ENCODE data around the gene SUCLG2. TPM values are rescaled to one million over a fixed set of nuclear protein-coding genes. Genes with fewer than 3 reads are reported as not detected.
A peak's percentile ranks its signal among the peaks of the same experiment; 100 is the strongest.

The SUCLG2 gene
- total RNA-seq, 1 experiment from 2014 or later, result 45.5 TPM

DNA sequence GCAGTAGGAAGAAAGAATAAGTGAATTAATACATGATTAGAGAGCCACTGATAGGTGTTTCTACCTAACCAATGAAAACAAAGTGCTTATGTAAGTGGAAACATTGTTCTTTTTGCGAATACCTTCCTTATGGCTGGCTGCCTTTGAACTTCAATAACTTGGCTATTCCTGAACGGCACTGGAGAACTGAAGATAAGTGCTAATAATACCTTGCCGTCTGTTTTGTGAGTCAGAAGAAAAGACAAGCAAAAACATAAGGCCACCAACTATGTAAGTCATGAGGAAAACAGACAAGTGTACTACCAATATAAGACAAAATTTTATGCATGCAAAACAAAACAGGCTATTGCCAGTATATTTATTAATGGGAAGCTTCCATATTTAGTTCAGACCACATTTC lies 160.6 kb downstream of the SUCLG2 start:
- in situ Hi-C loops (cut with HindIII; ENCODE audit: low pct_unique_long_range_greater_than_20kb, low sequenced_read_pairs), result no loop called here
- no peak for DNase-seq (ENCODE audit: low read depth)

DNA sequence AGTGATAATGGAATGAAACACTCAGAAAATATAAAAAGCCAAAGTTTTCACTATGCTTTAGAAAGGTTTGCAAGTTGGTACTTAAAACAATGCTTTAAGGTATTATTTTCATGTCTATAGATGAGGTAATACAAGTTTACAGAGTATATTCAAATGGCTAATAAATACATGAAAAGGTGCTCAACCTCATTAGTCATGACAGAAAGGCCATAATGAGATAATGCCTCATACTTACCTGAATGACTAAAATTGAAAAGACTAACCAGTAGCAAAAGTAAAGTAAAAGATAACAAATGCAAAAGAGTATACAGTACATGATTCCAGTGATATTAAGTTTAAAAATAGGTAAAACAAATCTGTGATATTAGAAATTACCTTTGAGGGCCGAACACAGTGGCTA lies 163.8 kb downstream of the SUCLG2 start:
- in situ Hi-C loops (cut with HindIII; ENCODE audit: low pct_unique_long_range_greater_than_20kb, low sequenced_read_pairs), result no loop called here
- no peak for DNase-seq (ENCODE audit: low read depth)

DNA sequence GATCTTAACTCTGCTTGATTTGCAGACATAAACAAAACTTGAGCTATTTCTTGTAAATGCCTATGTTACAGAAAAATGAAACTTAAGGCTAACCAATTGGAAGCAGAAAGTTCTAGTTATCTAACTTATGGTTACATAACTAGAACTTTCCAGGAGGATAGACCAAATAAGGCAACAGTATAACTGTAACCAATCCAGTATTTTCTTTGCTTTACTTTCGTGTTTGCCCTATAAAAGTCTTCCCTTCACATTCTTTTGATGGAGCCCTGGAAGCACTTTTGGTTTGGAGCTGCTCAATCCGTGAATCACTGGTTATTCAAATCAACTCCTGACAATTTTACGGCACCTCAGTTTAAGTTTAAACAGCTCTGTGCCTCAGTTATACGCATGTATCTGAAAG lies 164.6 kb downstream of the SUCLG2 start:
- in situ Hi-C loops (cut with HindIII; ENCODE audit: low pct_unique_long_range_greater_than_20kb, low sequenced_read_pairs), result no loop called here
- DNase-seq (ENCODE audit: low read depth), result no peak

DNA sequence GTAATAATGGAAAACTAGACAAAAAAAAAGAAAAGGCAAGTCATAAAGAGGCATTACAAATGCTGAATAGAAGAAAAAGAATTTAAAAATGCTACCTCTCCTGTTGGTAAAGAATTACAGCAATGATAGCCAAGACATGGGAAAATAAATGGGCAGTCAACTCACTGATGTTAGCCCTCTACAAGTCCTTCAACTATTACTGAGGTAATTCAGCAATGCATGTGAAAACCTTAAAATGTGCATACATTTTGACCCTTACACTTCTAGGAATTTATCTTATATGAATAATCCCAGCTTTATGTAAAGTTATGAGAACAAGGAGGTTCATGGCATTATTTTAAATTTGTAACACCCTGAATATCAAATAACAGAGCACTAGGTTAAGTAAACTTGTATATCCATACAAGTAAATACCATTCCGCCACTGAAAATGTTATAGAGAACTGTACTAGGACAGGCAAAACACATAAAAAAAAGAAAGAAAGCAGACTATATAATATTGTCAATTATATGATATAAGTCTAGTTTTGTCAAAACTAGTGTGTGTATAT lies 166.8 kb downstream of the SUCLG2 start:
- in situ Hi-C loops (cut with HindIII; ENCODE audit: low pct_unique_long_range_greater_than_20kb, low sequenced_read_pairs), result no loop called here
- DNase-seq (ENCODE audit: low read depth), result no peak

DNA sequence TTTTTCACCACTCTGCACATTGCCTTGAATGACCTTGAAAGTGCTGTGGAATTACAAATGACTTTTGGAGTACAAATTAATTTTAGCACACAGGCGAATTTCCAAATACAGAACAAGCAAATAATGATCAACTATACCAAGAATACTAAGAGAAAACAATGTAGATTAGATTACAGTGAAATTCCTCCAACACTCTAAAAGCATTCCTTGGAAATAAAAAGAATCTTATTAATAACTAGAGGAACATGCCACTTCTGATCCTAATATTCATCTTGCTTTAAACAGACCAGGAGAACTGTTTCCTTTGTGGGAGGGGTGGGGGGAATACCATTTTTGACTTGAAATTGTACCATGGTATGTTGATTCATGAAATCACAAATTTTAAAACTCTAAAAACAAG lies 167.5 kb downstream of the SUCLG2 start:
- in situ Hi-C loops (cut with HindIII; ENCODE audit: low pct_unique_long_range_greater_than_20kb, low sequenced_read_pairs), result no loop called here
- DNase-seq (ENCODE audit: low read depth), result no peak

DNA sequence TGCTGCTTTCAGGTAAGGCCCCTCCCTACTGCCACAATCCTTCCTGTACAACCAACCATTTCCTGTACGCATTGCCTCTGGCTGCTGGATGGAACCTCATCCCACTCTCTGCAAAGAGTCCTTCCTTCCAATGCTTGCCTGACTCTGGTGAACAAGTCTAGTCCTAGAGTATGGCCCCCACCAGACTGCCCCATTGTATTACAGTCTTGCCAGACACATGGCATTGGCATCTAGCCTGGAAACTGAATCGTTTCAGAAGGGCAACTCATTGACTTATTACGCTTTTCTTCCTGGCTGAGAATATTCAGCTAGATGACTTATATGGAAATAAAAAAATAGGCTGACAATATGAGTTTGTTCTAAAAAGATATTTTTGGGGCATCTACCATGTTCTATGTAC lies 170.3 kb downstream of the SUCLG2 start:
- in situ Hi-C loops (cut with HindIII; ENCODE audit: low pct_unique_long_range_greater_than_20kb, low sequenced_read_pairs), result no loop called here
- DNase-seq (ENCODE audit: low read depth), result no peak

DNA sequence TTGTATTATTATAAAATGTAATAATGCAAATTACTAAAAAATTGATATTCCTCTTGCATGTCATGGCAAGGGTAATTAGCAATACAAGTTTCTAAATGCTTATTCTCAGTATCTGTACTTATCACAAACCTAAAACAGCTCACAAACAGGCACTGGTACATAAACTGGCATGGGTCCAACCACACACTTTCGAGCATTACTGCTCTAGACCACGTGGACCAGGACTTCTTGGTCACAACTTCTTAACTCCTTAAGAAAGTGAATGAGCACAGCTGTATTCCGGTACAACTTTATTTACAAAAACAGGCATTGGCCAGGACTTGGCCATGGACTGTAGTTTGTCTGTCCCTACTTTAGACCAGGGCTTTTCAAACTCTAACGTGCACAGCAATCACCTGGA lies 173.3 kb downstream of the SUCLG2 start:
- DNase-seq (ENCODE audit: low read depth), result no peak
- in situ Hi-C loops (cut with HindIII; ENCODE audit: low pct_unique_long_range_greater_than_20kb, low sequenced_read_pairs), result no loop called here

DNA sequence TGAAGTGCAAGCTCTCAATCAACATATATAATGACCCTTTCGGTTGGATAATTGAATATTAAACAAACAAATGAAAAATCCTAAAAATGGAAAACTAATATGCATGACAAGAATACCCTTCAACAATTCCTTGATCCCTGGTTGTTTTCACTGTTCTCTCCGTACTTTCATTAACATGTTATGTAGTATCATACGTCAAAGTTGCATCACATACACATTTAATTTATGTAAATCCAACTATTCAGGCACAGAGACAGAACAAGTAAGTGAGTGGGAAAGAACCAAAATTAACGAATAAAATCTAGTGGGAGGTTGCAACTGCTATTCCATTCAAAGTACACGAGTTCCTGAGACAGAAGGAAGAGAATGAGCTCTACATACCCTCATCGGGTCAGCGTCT lies 176.0 kb downstream of the SUCLG2 start:
- in situ Hi-C loops (cut with HindIII; ENCODE audit: low pct_unique_long_range_greater_than_20kb, low sequenced_read_pairs), result no loop called here
- no peak for DNase-seq (ENCODE audit: low read depth)

DNA sequence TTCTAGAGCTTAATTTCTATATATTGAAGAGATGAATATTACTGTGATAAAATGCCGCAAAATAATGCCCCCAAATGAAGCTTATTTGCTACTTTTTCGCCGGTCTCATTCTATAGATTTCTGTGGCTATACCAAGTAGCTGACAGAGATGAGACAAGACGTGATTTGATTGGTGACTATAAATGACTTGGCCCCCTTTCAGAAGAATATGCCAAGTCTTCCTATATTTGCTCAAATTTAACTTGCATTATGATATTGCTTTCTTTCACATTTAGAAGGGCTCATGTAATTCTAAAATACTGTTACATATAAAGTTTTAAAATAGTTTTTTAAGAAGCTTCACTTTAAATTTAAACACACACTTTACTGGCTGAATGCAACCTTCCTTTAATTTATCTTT lies 180.1 kb downstream of the SUCLG2 start:
- in situ Hi-C loops (cut with HindIII; ENCODE audit: low pct_unique_long_range_greater_than_20kb, low sequenced_read_pairs), result no loop called here
- no peak for DNase-seq (ENCODE audit: low read depth)

DNA sequence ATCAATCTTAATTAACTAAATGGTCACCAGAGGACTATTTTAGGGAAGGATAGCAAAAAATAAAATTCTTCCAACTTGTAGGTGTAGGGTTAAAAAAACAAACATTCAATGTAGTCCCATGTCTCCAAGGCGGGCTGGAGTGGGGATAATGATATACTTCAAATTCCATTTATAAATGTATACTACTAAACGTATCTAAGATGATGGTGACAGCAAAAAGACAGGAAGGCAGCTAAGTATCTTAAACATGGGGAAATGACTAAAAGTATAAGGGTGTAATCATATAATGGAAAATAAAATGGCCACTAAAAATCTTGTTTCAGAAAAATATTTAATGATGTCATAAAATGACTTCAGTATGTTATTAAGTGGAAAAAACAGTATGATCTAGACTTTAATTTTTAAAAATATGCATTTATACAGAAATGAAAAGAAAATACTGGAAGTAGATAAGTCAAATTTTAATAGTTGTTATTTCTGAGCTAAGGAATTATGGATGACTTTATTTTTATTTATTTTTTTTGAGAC lies 181.7 kb downstream of the SUCLG2 start:
- in situ Hi-C loops (cut with HindIII; ENCODE audit: low pct_unique_long_range_greater_than_20kb, low sequenced_read_pairs), result no loop called here
- DNase-seq (ENCODE audit: low read depth), result no peak

DNA sequence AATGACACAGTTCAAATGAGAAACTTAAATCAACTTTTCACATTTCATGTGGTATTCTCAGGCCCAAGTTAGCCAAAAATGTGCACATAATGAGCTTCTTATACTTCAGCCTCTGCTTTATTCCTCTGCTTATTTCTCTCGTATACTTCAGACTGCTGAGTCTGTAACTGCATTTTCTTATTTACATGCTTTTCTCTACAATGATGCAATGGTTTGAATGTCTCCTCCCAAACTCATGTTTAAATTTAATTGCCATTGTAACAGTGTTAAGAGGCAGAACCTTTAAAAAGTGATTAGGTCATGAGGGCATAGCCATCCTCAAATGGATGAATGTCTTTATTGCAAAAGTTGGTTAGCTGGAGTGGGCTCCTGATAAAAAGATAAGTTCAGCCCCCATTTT lies 184.2 kb downstream of the SUCLG2 start:
- in situ Hi-C loops (cut with HindIII; ENCODE audit: low pct_unique_long_range_greater_than_20kb, low sequenced_read_pairs), result no loop called here
- DNase-seq (ENCODE audit: low read depth), result no peak

DNA sequence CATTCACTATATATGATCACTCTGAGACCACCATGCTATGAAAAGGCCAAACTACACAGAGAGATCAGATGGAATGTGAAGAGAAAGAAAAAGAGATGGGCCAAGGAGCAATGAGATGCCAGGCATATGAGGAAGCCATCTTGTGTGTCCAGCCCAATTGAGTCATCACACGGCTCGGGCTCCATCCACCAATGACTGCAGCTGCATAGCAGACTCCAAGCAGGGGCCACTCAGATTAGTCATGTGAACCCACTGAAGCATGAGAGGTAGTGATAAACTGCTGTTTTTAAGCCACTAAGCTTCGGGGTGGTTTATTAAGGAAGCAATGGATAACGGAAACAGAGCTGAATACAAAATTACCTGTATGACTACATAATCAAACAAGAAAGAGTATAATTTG lies 185.9 kb downstream of the SUCLG2 start:
- DNase-seq (ENCODE audit: low read depth), result peak; percentile 78
- in situ Hi-C loops (cut with HindIII; ENCODE audit: low pct_unique_long_range_greater_than_20kb, low sequenced_read_pairs), result no loop called here

DNA sequence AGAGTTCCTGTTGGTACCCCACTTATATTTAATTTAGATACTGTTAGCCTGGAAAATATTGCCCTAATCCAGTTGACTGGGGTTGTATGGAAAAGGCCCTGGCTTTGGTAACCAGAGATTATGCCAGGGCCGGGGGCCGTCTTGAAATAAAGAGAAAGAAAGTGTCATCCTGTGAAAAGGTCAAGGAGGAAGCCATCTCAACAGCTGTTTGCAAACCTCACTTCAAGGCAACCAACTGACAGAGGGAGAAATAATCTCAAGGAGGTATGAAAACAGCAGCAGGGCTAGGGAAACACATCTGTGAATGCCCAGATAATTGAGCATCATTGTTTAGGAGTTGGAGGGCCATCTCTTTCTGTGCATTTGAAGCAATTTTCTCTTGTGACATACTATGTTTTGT lies 190.8 kb downstream of the SUCLG2 start:
- no peak for DNase-seq (ENCODE audit: low read depth)
- in situ Hi-C loops (cut with HindIII; ENCODE audit: low pct_unique_long_range_greater_than_20kb, low sequenced_read_pairs), result no loop called here

DNA sequence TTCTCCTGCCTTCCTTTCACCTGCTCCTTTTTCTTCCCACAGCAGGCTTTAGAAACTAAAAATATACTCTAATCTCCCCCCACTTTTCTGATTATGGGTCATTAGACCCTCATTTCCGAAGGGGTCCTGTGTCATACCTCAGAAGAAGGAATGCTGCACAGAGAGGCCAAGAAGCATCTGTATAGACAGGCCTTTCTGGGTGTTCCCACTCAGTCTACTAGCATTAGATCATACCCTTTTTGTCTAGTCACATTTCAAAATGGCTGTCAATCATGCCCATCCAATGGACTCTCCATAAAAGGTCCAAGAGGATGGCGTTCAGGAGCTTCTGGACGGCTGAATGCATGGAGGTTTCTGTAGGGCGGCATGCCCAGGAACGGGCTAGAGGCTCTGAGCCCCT lies 192.2 kb downstream of the SUCLG2 start:
- in situ Hi-C loops (cut with HindIII; ENCODE audit: low pct_unique_long_range_greater_than_20kb, low sequenced_read_pairs), result no loop called here
- no peak for DNase-seq (ENCODE audit: low read depth)

DNA sequence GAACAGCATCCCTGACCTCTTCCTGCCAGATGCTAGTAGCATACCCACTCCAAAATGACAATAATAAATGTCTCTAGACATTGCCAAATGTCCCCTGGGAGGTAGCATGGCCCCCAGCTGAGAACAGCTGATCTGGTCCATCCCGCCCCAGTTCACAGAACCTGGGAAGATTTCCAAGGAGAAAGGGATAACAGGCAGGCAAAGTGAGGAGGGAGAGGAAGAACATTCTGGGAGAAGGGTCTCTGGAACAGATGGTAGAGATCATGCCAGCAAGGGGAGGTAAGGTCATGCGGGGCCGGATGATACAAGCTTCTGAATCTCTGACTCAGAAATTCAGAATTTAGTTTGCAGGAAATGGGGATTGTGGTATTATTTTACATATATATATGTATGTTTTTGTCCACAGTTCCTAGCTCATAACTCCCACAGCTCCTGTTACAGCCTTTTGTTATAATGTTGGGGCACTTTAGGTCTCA lies 192.7 kb downstream of the SUCLG2 start:
- in situ Hi-C loops (cut with HindIII; ENCODE audit: low pct_unique_long_range_greater_than_20kb, low sequenced_read_pairs), result no loop called here
- no peak for DNase-seq (ENCODE audit: low read depth)

DNA sequence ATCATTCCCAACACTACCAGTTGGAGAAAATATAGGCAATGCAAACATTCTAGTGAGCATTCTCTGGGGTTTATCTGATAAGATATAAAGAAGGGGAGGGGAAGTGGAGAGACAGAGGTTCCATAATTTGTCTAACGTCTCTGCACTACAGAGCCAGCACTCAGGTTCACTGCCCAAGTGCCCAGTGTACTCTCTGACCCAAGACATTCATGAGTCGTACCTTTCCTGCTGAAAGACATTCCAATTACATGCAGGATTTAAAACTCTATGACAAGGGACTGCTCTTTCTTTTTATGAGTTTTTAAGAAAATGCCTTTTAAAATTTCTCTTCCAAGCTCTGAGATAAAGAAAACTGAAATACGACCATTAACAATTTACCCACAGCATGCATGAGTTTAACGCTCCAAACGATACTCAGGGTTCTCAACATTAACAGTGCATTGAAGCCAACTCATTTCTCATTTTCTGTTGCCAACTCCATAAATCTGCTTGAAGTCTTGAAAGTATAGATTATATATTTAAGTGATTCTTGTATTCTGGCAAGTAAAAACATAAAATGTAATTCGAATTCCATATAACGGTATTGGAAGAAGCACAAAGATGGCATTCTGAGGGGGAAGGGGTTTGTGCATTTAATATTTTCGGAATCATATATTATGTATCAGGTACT lies 193.4 kb downstream of the SUCLG2 start:
- in situ Hi-C loops (cut with HindIII; ENCODE audit: low pct_unique_long_range_greater_than_20kb, low sequenced_read_pairs), result no loop called here
- DNase-seq (ENCODE audit: low read depth), result peak; percentile 7

DNA sequence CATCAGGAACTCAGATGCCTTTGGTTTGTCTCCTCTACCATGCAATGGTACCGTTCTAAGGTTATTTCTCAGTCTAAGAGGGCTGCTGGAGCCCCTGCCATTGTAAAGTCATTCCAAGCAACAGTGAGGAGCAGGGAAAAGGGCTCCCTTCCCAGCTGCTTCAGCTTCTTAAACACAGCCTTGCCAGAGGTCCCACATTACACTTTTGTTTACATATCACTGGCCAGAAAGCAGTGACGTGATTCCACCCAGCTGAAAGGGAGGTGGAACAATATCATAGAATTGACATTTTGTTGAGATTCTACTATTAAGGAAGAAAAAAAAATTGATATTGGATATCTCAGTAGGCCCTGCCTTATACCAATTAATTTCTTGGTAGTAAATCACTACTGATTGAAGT lies 194.6 kb downstream of the SUCLG2 start:
- in situ Hi-C loops (cut with HindIII; ENCODE audit: low pct_unique_long_range_greater_than_20kb, low sequenced_read_pairs), result no loop called here
- DNase-seq (ENCODE audit: low read depth), result no peak

DNA sequence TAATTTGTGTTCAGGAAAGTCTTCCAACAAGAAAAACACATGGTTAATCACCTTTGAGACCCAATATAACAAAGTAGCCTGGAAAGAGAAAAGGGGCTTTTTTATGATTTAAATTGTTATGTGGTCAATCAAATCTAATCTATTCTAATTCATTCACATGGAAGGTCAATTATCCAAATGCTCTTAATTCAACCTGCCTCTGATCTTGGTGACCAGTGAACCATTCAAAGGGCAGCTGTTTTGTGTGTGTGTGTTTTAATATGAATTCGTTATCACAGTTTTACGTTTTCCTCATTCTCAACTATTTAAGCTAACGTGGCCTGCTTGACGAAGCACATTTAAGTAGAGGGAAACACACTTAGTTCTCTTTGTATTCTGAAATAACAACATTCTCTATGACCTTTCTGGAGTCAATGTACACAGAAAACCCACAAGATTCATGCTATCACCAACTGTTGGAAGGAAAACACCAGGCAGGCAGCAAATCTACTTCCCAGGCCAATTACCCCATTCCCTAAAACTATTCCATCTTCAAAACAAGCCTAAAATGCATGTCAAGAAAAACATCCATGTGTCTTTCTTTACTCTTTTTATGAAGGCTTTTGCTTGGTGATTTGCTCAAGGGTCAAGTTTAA lies 195.4 kb downstream of the SUCLG2 start:
- no peak for DNase-seq (ENCODE audit: low read depth)
- in situ Hi-C loops (cut with HindIII; ENCODE audit: low pct_unique_long_range_greater_than_20kb, low sequenced_read_pairs), result no loop called here

DNA sequence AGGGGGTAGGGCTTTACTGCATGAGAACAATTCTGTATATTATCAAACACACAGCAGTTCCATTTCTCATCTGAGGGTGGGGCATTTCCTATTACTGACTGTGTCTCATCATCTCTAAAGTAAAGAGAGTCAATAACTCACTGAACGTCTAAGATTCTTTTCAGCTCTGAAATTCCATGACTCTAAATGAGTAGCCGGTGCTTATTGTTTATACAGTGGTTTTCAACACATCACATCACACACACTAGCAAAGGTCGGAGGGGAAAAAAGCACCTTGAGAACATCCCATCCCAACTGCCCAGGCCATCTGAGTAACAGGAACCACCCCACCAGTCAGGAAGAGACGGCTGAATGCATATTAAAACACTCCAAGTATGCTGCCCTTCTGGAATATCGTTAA lies 196.0 kb downstream of the SUCLG2 start:
- in situ Hi-C loops (cut with HindIII; ENCODE audit: low pct_unique_long_range_greater_than_20kb, low sequenced_read_pairs), result no loop called here
- DNase-seq (ENCODE audit: low read depth), result no peak

DNA sequence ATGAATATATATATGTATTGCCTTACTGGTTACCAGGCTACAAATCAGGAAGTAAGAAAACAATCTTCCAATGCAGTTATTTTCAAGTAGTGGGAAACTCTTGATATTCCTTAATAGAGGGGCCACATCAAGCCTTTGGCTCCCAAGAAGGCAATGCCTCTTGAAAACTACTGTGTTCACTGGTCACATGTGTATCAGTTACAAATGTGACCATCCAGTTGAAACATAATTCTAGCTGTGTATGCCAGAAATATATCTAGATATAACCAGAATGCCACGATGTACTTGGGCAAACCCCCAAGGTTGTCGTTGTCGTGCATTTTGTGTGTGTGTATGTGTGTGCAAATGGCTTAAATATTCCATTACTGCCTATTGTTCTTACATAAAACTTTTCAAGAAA lies 200.8 kb downstream of the SUCLG2 start:
- in situ Hi-C loops (cut with HindIII; ENCODE audit: low pct_unique_long_range_greater_than_20kb, low sequenced_read_pairs), result no loop called here
- DNase-seq (ENCODE audit: low read depth), result no peak
